Spleen (tissue), 11 donors: Measurements from ENCODE around the gene GRK6. TPM values are rescaled to one million over a fixed set of nuclear protein-coding genes. Genes with fewer than 3 reads are reported as not detected.
A peak's percentile ranks its signal among the peaks of the same experiment; 100 is the strongest.
"Not testable (repeated sequence)": the region's sequence is repeated elsewhere in the genome, so short reads cannot be mapped to it uniquely, and the experiment has no call there.

Experiments used
- DNase-seq: peaks from one replicate; pipeline ENCODE4 v3.0.0-alpha.2; 2020
- H3K27ac ChIP-seq, 8 donors: fragments of 200-600 bp; sonication (generic) in 7 of 8; 1 replicate in 4 of 8; 2 replicates in 4 of 8; pipeline versions ENCODE4 v1.5.0 to v1.8.0; 2016 to 2021; ENCODE audit warnings: inconsistent platforms in 4 of 8, mild to moderate bottlenecking in 4 of 8, moderate library complexity in 1 of 8
- H3K27me3 ChIP-seq, 7 donors: fragments of 200-600 bp; sonication (generic) in 6 of 7; replicated peaks in 1 of 7; 1 replicate in 4 of 7; 2 replicates in 3 of 7; pipeline versions ENCODE4 v1.5.0 to v1.8.0; 2016 to 2021; ENCODE audit warnings: inconsistent platforms in 3 of 7, mild to moderate bottlenecking in 1 of 7
- H3K36me3 ChIP-seq, 6 donors: fragments of 200-600 bp; sonication (generic) in 5 of 6; 1 replicate in 4 of 6; 2 replicates in 2 of 6; pipeline versions ENCODE4 v1.5.0 to v1.8.0; 2016 to 2021; ENCODE audit warnings: inconsistent platforms in 2 of 6
- H3K4me1 ChIP-seq, 6 donors: fragments of 200-600 bp; sonication (generic) in 5 of 6; 1 replicate in 3 of 6; 2 replicates in 3 of 6; pipeline versions ENCODE4 v1.5.0 to v1.8.0; 2016 to 2021; ENCODE audit warnings: inconsistent platforms in 3 of 6
- H3K4me3 ChIP-seq, 8 donors: fragments of 200-600 bp; sonication (generic) in 7 of 8; 1 replicate in 4 of 8; 2 replicates in 4 of 8; pipeline versions ENCODE4 v1.5.0 to v1.8.0; 2016 to 2021; ENCODE audit warnings: inconsistent platforms in 4 of 8, mild to moderate bottlenecking in 4 of 8, moderate library complexity in 2 of 8
- H3K9me3 ChIP-seq, 8 donors: fragments of 200-600 bp; sonication (generic) in 7 of 8; 1 replicate in 4 of 8; 2 replicates in 4 of 8; pipeline versions ENCODE4 v1.5.0 to v1.8.0; 2016 to 2021; ENCODE audit warnings: inconsistent platforms in 4 of 8
- CTCF ChIP-seq, 11 experiments: fragments of 200-600 bp in 7 of 11; fragments of 450-650 bp in 4 of 11; sonication (generic) in 4 of 11; IDR thresholded peaks in 8 of 11; conservative IDR thresholded peaks in 3 of 11; 1 replicate in 7 of 11; 2 replicates in 4 of 11; pipeline versions ENCODE4 v1.4.0 to v1.8.0; 2016 to 2021; ENCODE audit warnings: antibody characterized with exemption in 11 of 11, inconsistent platforms in 4 of 11, mild to moderate bottlenecking in 1 of 11
- POLR2A ChIP-seq, 3 donors: fragments of 450-650 bp; IDR thresholded peaks; one replicate each; pipeline ENCODE4 v1.5.1; 2017; ENCODE audit warnings: antibody characterized with exemption in 3 of 3, mild to moderate bottlenecking in 1 of 3
- POLR2AphosphoS5 ChIP-seq, 3 donors: sonication (generic); formaldehyde crosslinking; IDR thresholded peaks; one replicate each; pipeline ENCODE4 v1.5.1; 2017; ENCODE audit warnings: antibody characterized with exemption in 3 of 3
- WGBS, 5 donors: extraction: QIAGEN DNeasy Blood & Tissue Kit in 3 of 5; methylation state at CpG; one replicate each; pipeline versions ENCODE4 v1.1.5 to v1.1.7; 2013 to 2018; 5-methylcytosine and 5-hydroxymethylcytosine counted together
- intact Hi-C: fragments of 100-400 bp; cut with DNase I; formaldehyde crosslinking; loops from one replicate; pipeline ENCODE4 v1.15.0; 2023; ENCODE audit warnings: low total_unique reads
- polyA plus RNA-seq, 3 donors: library from polyadenylated mRNA; stranded (reverse); fragments of 200-250 nt; gene quantifications; one replicate each; pipeline ENCODE4 v1.2.1, GENCODE V29; 2013
- total RNA-seq, 7 donors: library from RNA; depleted of rRNA in 3 of 7; stranded (reverse); fragments of >200 nt in 3 of 7; fragmentation: NEBNext Ultra II Directional in 4 of 7; extraction: Animal tissue kit (Norgen Biotek cat#: 25700) in 4 of 7; gene quantifications; one replicate each; pipeline versions ENCODE4 v1.1.0 to v1.2.1, GENCODE V29; 2016 to 2021
- donor health status: healthy with polysubstance abuse.
- donor health status: DM: no; HTN: no; CAD: no; lungs with moderate emphysema.
- donor health status: DM: no; HTN: no; CAD: no.
- donor health status: Bipolar disorder and iron deficiency.
- donor health status: healthy.
- donor health status: DM: no; HTN: no; CAD: no.
- donor health status: DM: yes; HTN: yes; CAD: no.

GRK6 gene
- total and polyA plus RNA-seq, 10 donors: 45.7 to 170 (median 133) TPM

DNA sequence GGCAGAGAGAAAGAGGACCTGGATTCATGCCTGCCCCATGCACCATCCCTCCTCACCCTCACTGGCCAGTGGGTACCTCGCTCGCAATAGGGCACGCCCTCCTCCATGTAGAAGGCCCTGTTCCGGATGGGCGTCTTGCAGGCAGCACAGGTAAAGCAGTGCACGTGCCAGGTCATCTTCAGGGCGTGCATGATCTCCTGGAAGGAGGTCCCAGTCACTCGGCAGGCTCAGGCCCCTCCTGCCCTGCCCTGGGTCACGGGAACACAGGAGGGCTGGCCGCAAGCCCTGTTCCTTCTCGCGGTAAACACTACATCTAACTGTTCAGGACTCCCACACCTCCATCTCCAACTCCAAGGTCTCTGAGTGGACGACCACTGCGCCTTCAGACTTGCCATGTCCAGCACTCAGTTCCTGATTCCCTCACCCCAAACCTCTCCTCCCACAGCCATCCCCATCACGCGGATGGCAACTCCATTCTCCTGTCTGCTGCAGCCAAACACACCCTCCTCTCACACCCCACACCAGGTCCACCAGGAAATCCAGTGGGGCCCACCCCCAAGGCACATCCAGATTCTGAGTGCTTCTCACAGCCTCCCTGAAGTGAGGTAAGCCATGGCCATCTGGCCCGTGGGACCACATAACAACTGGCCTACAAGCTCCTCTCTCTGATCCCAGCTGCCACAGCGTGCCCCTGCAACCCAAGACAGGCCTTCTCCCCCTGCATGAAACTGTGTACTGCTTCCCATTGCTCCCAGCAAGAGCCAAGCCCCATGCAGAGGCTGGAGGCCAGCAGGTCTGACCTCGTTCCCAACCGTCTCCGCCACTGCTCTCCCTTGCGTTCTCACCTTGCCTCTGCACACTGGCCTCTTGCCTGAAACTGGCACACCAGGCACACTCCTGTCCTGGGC, 57.8 kb downstream of the GRK6 start:
- DNase-seq: peak; percentile 63
- H3K4me3 ChIP-seq: no peak overlapping the region
- H3K36me3 ChIP-seq: peaks cover 0 to 83% (median 41%) of the 10 kb centered on the region in 6 donors
- intact Hi-C loops: no loop called here
- H3K27ac ChIP-seq: no peak overlapping the region
- no peaks in the 10 kb centered on the region for H3K9me3 ChIP-seq
- WGBS, 5 donors: 89 to 95% (median 92%) methylated on average over 22 of the region's 22 CpGs
- TF ChIP-seq CTCF (IDR thresholded peaks at IDR 0.05 in 8 of 11, conservative IDR thresholded peaks at IDR 0.05 in 3 of 11) (no peak), POLR2AphosphoS5 (IDR thresholded peaks at IDR 0.05) (peak in 1 of 3 donors; percentile 38)
- H3K4me1 ChIP-seq: peaks cover 9 to 19% (median 13%) of the 10 kb centered on the region in 6 donors
- H3K27me3 ChIP-seq: no peaks in the 10 kb centered on the region

DNA sequence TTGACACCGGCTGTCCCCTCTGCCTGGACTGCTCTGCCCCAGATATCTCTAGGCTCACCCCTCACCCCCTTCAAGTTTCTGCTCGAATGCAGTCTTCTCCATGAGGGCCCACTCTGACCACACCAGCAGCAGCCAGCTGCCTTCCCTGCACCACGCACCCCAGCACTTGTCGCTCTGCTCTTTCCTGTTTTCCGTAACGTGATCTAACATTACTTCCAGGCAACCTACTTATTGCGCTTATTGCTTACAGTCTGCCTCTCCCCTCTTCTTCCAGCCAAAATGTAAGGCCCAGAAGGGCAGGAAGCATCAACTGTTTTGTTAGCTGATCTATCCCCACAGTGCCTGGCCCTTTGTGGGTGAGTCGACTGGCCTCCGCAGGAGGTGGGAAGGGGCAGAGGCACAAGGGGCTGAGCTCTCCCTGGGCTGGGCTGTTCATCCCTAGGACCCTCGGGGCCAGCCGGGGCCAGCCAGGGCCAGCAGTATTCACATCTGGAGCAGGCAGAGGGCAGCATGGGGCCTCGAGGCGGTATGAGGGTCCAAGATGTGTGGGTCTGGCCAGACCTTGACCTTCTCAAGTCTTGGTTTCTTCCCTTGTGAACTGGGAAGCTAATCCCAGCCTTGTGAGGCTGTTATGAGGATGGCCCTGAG, 58.5 kb downstream of the GRK6 start:
- H3K4me3 ChIP-seq: no peak overlapping the region
- H3K36me3 ChIP-seq: peaks cover 0 to 90% (median 48%) of the 10 kb centered on the region in 6 donors
- peaks cover 1 to 19% (median 11%) of the 10 kb centered on the region in 6 donors for H3K4me1 ChIP-seq
- WGBS, 5 donors: 71 to 83% (median 77%) methylated on average over 11 to 13 of the region's 13 CpGs
- TF ChIP-seq POLR2AphosphoS5 (IDR thresholded peaks at IDR 0.05) (no peak), CTCF (IDR thresholded peaks at IDR 0.05 in 8 of 11, conservative IDR thresholded peaks at IDR 0.05 in 3 of 11) (no peak), POLR2A (IDR thresholded peaks at IDR 0.05) (no peak)
- H3K27ac ChIP-seq: no peak overlapping the region
- DNase-seq: peak; percentile 47
- H3K9me3 ChIP-seq: no peaks in the 10 kb centered on the region
- intact Hi-C loops: no loop called here
- no peaks in the 10 kb centered on the region for H3K27me3 ChIP-seq

DNA sequence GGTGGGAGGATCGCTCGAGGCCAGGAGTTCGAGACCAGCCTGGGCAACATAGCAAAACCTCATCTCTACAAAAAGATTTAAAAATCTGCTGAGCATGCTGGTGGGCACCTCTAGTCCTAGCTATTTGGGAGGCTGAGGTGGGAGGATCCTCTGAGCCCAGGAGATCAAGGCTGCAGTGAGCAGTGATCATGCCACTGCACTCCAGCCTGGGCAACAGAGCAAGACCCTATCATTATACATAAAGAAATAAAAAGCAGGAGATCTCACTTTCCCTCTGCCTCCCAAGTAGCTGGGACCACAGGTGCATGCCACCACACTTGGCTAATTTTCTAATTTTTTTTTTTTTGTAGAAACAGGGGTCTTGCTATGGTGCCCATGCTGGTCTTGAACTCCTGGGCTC, 59.3 kb downstream of the GRK6 start:
- H3K9me3 ChIP-seq, intact Hi-C loops, DNase-seq, H3K27ac ChIP-seq, H3K4me3 ChIP-seq, H3K27me3 ChIP-seq: not testable (repeated sequence)
- H3K4me1 ChIP-seq: peaks cover 0 to 21% (median 9%) of the 10 kb centered on the region in 6 donors
- H3K36me3 ChIP-seq: peaks cover 0 to 98% (median 54%) of the 10 kb centered on the region in 6 donors
- 88 to 100% (median 97%) methylated on average over 3 of the region's 3 CpGs for WGBS, 5 donors

DNA sequence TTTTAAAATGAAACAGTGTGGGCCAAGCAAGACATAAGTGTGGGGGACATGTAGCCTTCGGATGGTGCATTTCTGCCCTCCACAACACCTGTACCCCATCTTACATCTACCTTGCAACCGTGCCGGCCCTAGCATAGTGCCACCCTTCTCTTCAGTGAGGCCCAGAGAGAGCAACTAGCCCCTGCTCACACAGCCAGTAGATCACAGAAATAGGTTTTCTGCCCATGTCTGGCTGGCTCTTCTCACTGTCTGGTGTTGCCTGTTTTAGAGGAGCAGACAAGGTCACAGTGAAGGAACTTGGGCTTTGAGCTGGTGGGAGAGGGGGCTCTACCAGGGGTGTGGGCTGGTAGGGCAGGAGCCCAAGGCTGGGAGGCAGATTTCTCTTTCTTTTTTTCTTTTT, 59.8 kb downstream of the GRK6 start:
- no peak for DNase-seq
- peaks cover 0 to 100% (median 56%) of the 10 kb centered on the region in 6 donors for H3K36me3 ChIP-seq
- H3K27ac ChIP-seq: no peak overlapping the region
- intact Hi-C loops: no loop called here
- 92 to 98% (median 96%) methylated on average over 3 of the region's 3 CpGs for WGBS, 5 donors
- no peaks in the 10 kb centered on the region for H3K27me3 ChIP-seq
- peaks cover 0 to 24% (median 14%) of the 10 kb centered on the region in 6 donors for H3K4me1 ChIP-seq
- no peaks in the 10 kb centered on the region for H3K9me3 ChIP-seq
- no peak overlapping the region for H3K4me3 ChIP-seq
- TF ChIP-seq POLR2AphosphoS5 (IDR thresholded peaks at IDR 0.05) (no peak), CTCF (IDR thresholded peaks at IDR 0.05 in 8 of 11, conservative IDR thresholded peaks at IDR 0.05 in 3 of 11) (no peak), POLR2A (IDR thresholded peaks at IDR 0.05) (no peak)
